Measurements from ENCODE around the gene GSC2.

DNA sequence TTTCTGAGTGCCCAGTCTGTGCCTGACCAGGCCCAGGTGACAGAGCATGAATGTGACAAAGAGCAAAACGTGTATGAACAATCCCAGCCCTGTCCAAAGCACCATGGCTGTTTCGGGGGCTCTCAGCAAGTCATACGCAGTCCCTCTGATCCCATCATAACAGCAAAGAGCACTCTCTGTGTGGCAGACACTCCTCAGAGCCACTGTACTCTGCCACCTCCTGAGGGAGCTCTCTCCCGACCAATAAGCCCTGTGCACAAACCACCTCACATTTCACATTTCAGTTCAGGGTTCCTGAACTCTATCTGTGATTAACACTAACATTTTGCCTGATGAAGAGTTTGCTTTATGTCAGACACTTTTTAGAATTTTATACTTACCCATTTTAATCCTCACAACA lies 34.5 kb downstream of the GSC2 start:
- TF ChIP-seq POLR2AphosphoS2 (IDR thresholded peaks at IDR 0.05; ENCODE audit: low read length) (no peak), POLR2AphosphoS5 (IDR thresholded peaks at IDR 0.05; ENCODE audit: control insufficient read depth, insufficient read depth, low read depth, low read length) (no peak), POU5F1 (IDR thresholded peaks at IDR 0.05; ENCODE audit: borderline replicate concordance, low read depth, low read length, partially characterized antibody) (no peak), SRF (CRISPR knock-in tag; IDR thresholded peaks at IDR 0.05) (no peak)

Measured in K562 (cell line).